DMS 273 (cell line): ENCODE data around the gene ANKRD40CL.
"Not testable (repeated sequence)": the region's sequence is repeated elsewhere in the genome, so short reads cannot be mapped to it uniquely, and the experiment has no call there.

Source experiments
- DNase-seq: peaks from one replicate; lab custom pipeline; 2025; ENCODE audit not compliant: unreplicated experiment; lab: John Stamatoyannopoulos, UW

ANKRD40CL gene

DNA sequence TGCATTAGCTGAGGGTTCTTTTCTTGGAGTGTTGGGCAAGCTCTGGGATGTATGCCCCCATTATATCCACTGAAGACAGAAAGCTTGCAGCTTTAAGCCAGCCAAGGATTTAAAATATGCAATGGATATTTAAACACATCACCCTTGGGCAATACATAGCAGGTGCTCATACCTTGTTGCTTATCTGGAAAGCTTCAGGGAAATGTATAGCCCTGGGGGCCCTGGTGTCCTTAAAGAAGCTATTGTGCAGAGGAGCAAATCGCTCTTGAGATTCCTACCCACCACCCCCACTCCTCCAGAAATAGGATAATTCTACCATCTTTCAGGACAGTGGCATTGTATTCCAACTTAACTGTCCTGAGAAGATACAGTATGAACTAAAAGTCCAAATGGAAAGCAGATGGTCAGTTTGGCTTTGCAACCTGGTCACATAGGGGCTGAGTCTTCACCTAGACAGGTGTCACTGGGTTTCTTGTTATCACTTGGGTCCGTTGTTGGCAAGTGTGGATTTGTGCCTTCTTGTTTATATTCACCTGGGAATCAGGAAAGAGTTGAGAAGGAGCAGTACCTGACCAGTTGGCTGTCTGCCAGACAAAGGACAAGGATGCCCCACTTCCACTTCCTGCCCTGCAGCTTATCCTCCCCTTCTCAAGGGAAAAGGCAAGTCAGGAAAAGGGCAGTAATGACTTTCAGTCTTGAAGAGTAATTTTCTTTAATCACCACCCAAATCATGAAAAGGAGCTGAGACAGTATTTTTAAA lies 3.4 kb downstream of the ANKRD40CL start:
- DNase-seq, result peak; percentile 27

DNA sequence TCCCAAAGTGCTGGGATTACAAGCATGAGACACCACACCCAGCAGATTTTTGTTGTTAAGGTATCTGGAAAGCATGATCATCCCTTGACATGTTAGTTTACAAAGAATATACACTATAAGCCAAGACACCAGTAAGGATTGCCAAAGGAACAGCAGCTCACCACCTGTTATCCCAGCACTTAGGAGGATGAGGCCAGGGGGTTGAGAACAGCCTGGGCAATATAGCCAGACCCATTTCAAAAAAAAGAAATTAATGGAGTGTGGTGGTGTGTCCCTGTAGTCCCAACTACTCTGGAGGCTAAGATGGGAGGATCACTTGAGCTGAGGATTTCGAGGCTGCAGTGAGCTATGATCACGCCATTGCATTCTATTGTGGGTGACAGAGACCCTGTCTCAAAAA lies 5.1 kb downstream of the ANKRD40CL start:
- no peak for DNase-seq

DNA sequence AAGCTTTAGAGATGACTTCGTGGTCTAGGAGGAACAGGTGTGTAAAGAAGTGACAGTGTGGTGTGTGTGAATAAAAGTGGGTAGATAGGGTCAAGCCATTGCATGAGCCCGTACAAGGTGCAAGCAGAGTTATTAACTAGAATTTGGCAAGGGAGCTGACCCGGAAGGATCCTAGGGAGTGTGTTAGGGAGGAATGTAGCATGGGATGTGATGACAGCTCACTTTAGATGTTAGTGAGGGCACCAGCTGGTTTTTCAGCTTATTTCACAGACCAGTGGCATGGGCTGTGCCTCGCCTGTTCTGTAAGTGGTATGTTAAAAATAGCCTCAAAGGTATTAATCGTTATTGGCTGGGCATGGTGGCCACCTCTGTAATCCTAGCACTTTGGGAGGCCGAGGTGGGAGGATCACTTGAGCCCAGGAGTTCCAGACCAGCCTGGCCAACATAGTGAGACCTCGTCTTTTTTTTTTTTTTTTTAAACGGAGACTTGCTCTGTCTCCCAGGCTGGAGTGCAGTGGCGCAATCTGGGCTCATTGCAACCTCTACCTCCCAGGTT lies 8.3 kb downstream of the ANKRD40CL start:
- DNase-seq, result peak; percentile 48

DNA sequence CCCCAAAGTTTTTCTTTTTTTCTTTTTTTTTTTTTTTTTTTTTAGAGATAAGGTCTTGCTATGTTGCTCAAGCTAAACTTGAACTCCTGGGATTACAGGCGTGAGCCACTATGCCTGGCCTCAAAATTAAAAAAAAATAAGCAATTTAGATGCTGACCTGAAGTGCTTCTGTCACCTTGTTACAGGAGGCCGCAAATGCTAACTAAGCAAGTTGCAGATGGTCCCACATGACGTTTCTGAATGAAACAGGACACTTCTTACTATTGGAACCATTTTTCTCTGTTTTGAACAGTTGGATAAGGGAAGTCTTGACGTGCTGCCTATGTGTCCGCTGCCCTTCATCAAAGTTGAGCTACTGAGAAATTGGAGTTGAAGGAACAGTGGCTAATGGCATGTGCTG lies 8.8 kb downstream of the ANKRD40CL start:
- DNase-seq, result peak; percentile 48

DNA sequence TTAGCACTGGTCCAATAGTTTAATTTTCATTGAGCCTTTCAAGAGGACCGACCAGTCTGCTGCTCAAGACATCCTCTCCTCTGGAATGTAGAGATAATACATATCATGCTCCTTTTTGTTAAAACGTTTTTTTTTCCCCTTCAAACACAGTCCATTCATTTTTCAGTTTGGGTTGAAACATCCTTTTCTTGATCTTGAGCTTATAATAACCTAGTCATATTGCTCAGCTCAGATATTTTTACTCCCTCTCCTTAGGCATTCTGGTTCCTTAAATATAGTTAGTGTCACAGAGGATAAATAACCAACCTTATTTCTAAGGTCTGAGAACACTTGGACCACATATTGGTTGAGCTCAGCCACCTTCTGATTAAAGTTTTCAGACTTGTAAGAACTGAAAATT lies 12.8 kb downstream of the ANKRD40CL start:
- no peak for DNase-seq

DNA sequence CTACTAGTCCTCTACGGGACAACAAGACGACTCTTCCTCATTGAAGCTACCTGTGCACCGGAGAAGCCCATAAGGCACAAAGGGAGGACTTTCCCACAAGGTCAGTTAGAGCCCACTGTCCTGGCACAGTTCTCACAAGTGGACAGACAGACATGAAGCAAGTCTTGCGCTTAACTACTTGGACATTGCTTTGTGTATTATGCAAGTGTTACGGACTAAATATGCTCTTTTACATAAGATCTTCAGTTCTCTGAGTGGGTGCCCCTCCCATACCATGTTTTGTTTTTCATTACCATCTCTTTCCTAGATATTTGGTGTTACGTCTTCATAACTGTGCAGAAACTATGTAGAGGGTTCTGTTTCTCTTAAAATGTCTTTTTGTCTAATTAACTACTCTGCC lies 18.1 kb downstream of the ANKRD40CL start:
- no peak for DNase-seq

DNA sequence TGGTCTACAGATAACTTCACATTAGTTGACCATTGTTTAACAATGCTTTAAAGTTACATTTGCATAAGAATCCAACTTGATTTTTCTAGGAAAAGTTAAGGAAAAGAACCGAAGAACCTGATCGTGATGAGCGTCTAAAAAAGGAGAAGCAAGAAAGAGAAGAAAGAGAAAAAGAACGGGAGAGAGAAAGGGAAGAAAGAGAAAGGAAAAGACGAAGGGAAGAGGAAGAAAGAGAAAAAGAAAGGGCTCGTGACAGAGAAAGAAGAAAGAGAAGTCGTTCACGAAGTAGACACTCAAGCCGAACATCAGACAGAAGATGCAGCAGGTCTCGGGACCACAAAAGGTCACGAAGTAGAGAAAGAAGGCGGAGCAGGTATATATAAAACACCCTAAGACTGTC lies 21.7 kb downstream of the ANKRD40CL start:
- DNase-seq, result no peak

DNA sequence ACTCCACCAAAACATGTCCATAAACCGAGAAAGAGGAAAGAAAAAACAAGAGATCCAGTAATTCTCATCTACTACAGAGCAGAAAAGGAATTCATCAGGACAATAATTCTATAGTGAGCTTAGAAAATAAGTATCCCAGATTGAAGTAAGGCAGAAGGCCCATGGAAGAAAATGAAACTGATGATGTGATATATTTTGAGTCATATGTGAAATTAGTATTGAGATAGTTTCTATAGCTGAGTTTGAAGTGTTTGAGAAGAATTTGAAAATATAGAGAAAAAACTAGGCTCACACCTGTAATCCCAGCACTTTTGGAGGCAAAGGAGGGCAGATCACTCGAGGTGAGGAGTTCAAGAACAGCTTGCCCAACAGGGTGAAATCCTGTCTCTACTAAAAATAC lies 28.2 kb downstream of the ANKRD40CL start:
- DNase-seq, result no peak

DNA sequence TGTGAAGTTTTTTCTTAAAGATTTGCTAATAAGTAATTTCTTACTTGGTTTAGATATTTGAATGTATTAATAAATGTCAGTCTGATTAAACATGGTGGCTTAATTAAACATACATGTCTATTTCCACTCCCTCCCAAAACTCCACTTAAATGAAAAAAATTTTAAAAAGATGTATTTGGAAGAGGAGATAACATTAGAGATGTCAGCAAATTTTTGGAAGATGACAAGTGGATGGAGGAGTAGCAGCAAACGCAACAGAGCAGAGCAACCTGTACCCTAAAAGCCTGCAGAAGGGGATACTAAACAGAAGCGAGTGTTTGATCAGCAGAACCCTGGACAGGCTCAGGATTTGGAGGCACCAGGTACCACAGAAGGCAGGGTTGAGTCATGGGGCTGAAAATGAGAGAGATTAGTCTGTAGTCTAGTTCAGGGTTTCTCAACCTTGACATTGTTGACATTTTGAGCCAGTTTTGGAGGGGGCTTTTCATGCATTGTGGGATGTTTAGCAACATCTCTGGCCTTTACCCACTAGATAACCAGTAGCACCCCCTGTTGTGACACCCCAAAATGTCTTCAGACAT lies 30.1 kb downstream of the ANKRD40CL start:
- no peak for DNase-seq

DNA sequence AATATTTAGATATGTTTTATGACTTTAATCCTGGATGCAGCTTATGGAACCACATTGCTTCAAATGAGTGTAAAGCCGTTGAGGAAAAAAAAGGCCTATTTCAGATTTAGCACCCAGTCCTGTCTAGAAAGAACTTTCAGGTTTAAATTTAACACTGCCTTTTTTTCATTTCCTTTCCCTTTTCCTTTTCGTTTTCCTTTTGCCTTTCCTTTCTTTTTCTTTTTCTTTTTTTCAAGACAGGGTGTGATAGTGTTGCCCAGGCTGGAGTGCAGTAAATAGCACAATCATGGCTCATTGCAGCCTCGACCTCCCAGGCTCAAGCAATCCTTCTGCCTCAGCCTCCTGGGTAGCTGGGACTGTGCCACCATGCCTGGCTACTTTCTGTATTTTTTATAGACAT lies 32.0 kb downstream of the ANKRD40CL start:
- no peak for DNase-seq

DNA sequence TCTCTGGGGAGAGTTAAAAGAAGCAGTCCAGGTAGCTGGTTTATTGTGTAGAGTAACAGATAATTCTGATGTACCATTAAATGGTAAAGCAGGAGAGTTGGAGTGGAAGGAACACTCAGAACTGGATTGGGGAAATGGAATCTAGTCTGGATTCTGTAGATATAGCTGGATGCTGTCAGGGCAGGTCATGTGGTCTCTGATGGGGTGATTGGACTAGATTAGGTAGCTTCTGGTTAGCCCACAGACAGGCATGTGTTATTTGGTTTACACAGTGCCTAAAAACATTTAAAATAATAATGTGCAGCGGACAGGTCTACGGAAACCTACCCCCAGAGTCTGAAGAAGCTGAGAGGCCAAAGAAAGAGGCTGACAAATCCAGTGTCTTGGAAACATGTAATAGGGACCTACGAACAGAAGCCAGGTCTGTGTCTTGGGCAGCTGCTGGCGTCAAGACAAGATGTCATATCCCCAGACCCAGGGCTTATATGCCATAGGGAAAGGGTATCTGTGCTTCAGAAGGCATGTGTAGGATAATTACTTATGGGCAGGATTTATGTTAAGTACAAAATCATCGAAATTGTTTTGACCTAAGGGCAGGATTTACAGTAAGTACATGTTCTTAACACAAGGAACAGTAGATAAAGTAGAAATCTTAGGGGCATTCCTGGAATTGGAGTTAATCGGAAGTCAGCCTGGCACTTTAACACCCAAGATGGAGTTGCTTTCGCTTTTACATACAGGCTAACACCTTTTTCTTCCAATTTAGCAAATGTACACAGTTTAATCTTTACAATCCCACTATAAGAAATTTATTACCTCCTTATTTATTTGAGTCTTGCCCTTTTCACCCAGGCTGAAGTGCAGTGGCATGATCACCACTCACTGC lies 35.5 kb downstream of the ANKRD40CL start:
- no peak for DNase-seq

DNA sequence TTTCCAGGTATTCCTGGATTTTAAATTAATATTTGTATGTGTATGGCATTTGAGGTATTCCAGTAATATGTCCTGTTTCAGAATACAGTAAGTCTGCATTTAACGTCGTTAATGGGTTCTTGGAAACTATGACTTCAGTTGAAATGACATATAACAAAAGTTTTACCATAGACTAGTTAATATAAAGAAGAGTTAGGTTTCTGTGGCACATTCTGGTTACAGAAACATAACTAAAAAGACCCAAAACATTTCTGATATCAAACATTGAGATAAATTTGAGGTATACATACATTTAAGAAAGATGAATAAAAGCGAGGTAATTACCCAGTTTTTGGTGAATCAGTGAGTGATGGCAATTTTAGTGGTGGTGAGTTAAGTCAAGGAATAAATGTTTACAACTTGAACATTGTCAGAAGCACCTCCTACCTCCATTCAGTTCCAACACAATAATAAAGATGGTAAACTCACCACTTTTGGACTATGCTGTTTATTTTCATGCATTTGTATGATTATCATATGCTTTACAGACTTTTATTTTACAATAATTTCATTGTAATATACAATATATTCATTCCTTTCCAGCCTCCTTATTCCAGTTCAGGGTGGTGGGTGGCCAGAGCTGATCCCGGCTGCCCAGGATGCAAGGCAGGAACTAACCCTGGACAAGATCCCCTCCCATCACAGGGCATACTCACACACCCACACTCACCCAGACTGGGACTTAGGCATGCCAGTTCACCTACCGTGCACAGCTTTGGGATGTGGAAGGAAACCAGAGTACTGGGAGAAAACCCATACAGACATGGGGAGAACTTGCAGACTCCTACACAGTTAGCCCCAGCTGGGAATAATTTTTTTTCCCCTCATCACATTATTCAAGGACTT lies 38.2 kb downstream of the ANKRD40CL start:
- no peak for DNase-seq

DNA sequence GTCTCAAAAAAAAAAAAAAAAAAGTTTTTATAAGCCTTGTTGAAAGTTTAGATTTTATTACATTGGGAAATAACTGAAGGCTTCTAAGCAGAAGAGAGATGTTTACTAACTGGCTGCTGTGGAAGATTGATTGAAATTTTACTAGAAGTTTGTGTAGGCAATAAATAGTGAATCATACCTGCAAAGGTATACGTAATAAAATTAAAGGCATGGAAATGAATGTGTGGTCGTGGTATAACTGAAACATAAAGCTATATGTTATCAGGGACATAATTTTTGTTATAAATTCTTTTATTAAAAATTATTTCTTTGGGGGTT lies 39.2 kb downstream of the ANKRD40CL start:
- DNase-seq, result no peak

DNA sequence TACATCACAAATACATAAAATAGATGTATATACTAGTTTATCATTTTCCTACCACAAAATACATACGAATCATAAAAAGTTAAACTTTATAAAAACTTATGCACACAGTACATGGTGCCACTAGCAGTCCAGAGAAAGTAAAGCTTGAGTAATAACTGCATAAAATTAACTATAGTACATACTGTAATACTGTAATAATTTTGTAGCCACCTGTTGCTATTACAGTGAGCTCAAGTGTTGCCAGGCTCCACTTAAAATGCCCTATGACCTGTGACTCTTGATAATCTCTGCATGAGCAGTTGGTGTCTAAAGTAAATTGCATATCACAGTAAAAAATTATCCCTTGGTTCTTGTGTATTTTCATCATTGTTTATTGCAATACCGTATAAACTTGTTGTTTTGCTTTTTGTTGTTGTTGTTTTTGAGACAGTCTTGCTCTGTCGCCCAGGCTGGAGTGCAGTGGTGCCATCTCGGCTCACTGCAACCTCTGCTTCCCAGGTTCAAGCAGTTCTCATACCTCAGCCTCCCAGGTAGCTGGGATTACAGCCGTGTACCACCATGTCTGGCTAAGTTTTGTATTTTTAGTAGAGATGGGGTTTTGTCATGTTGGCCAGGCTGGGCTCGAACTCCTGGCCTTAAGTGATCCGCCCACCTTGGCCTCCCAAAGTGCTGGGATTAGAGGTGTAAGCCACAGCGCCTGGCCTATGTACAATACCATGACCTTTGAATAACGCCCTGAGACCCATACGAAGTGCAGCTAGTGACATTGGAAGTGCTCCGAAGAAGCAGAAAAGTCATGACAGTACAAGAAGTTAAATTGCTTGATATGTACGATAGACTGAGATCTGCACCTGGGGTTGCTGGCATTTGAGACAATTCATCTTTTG lies 41.3 kb downstream of the ANKRD40CL start:
- DNase-seq, result no peak

DNA sequence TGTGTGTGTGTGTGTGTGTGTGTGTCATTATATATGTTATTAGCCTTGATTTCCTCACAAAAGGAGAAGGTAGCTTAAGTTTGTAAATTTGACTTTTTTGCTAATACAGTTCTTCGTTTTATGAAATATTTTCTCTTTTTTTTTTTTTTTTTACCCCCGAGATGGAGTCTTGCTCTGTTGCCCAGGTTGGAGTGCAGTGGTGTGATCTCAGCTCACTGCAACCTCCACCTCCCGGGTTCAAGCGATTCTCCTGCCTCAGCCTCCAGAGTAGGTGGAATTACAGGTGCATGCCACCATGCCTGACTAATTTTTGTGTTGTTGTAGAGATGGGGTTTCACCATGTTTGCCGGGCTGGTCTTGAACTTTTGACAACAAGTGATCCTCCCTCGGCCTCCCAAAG lies 42.7 kb downstream of the ANKRD40CL start:
- not testable (repeated sequence) for DNase-seq

DNA sequence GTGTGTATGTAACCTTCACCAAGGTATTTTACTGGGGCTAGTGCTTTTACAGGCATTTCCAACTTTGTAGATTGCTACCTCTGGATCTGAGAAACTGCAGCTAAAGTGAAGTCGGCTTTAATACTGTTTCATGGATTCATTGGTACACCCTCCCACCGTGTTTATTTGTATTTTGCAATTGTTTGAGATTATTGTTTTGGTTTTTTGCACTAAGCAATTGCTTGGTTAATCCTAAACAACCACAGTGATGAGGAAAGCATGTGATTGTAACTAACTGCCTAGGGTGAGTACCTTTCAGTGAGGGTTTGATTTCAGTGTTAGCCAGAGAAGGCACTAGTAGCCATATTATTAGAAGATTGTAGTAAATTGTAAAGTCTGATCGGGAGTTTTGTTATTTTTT lies 44.6 kb downstream of the ANKRD40CL start:
- DNase-seq, result no peak

DNA sequence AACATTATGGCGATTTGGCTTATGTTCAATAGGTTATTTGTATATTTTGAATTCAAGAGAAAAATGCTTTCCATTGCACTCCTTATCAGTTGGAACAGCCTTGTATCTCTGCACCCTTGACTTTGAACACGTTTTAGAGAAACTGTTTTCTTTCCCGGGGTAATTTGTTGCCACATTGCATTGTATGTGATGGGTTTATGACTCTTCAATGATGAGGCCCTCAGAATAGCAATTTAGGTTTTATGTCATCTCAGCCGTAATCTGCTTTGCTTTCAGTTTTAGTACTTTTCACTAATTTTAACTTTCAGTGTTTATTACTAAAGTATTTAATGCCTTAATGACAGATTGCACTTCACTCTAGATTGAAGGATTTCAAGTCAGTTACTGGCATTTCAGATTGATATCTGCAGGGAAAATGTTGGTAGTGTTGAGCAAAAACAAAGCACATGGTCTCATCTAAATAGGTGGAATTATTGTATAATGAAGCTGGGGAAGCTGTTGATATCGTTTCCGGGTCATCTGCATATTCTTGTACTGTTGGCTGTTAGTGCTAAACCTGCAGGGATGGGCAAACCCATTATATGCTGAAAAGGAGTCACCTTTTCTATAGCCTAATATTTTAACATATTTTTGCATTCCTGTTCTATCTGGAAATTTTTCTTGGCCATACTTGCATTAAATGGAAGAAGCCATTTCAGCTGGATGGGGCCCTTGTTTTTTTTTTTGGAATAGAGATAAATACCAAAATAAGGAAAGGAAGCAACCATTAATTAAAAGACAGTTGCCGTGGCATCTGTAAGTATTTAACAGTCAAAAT lies 45.9 kb downstream of the ANKRD40CL start:
- DNase-seq, result peak; percentile 40

DNA sequence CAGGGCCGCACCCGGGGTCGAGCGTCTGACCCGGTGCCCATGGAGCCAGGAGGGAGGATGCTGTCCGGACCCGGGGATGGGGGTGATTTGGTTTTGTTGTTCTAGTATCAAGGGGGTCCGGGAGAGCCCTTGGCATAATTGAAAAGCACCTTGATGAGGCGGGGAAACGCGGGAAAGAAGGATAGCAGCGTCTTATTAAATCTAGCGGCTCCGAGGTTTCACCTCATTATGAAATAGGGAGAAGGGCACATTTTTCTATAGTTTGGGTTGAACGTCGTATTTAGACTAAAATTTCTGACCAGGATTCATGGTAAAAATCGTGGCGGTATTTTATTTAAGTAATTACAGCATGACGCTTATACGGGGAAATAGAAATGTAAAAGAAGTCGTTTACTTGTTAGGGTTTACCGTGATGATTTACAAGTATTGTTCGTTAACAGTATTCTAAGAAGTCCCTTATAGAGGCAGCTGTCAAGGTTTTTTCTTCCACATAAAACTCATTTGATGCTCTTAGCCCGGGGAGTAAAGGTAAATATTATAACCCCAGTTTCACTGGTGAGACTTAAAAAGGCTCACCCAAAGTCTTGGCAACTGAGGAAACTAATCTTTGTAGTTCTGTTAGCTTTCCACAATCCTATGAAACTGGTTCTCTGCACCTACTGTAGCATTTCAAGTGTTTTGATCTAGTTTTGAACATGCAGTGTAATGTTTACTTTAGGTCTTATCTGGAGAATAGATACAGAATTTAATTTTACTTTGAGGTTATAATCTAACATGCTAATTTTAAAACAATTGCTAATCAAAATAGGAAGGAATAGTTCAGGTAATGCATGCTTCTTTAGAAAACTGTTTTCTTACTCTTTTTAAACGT lies 47.2 kb downstream of the ANKRD40CL start:
- peak; percentile 41 for DNase-seq
